ENCODE measurements around the gene CYTH2. TPM values are rescaled to one million over a fixed set of nuclear protein-coding genes. Genes with fewer than 3 reads are reported as not detected.
A peak's percentile ranks its signal among the peaks of the same experiment; 100 is the strongest.
"Not testable (repeated sequence)": the region's sequence is repeated elsewhere in the genome, so short reads cannot be mapped to it uniquely, and the experiment has no call there.

The CYTH2 gene
- total RNA-seq, 1 donor from 2014 or later, result 67.1 TPM

- Mint-ChIP-seq H3K27ac (ENCODE audit: unreplicated experiment) (no peak overlapping the region), H3K9me3 (ENCODE audit: unreplicated experiment) (no peaks in the 10 kb centered on the region), H3K4me3 (ENCODE audit: unreplicated experiment) (peak overlapping the region; percentile 56), H3K4me1 (ENCODE audit: low read depth, unreplicated experiment) (peaks cover 7% of the 10 kb centered on the region), H3K36me3 (ENCODE audit: low read depth, unreplicated experiment) (peaks cover 3% of the 10 kb centered on the region), H3K27me3 (ENCODE audit: low read depth, unreplicated experiment) (no peaks in the 10 kb centered on the region)
- TF ChIP-seq CTCF (IDR thresholded peaks at IDR 0.05; ENCODE audit: insufficient read depth, low read depth, low read length) (no peak), EZH2 (IDR thresholded peaks at IDR 0.05; ENCODE audit: insufficient read depth, low read length) (no peak)
- Histone ChIP-seq H3K4me3 (ENCODE audit: insufficient read depth, low read depth, low read length) (peak overlapping the region; percentile 52), H3K9ac (ENCODE audit: low read length) (no peak overlapping the region), H3K36me3 (ENCODE audit: insufficient read depth, low read length) (no peaks in the 10 kb centered on the region), H2AFZ (ENCODE audit: low read depth, low read length) (peak overlapping the region; percentile 85), H3K27ac (ENCODE audit: low read depth, low read length) (no peak overlapping the region), H4K20me1 (ENCODE audit: insufficient read depth, low read length) (no peaks in the 10 kb centered on the region), H3K27me3 (ENCODE audit: insufficient read depth, low read length) (peaks cover 18% of the 10 kb centered on the region), H3K79me2 (ENCODE audit: insufficient read depth, low read length) (no peaks in the 10 kb centered on the region), H3K4me1 (ENCODE audit: insufficient read depth, low read length) (peaks cover 6% of the 10 kb centered on the region), H3K9me3 (ENCODE audit: insufficient read depth, low read depth, low read length) (no peaks in the 10 kb centered on the region), H3K4me2 (ENCODE audit: low read length) (peak overlapping the region; percentile 93)
- FAIRE-seq, result no peak
- no peak for DNase-seq (ENCODE audit: low read depth)
Observed at GRCh38 chr19:48514123-48514458, 44.9 kb downstream of the CYTH2 start.

- Mint-ChIP-seq H3K4me1 (ENCODE audit: low read depth, unreplicated experiment) (peaks cover 7% of the 10 kb centered on the region), H3K27me3 (ENCODE audit: low read depth, unreplicated experiment) (peaks cover 3% of the 10 kb centered on the region), H3K4me3 (ENCODE audit: unreplicated experiment) (no peak overlapping the region), H3K36me3 (ENCODE audit: low read depth, unreplicated experiment) (no peaks in the 10 kb centered on the region), H3K27ac (ENCODE audit: unreplicated experiment) (no peak overlapping the region), H3K9me3 (ENCODE audit: unreplicated experiment) (no peaks in the 10 kb centered on the region)
- H3K27me3 ChIP-seq (ENCODE audit: insufficient read depth, low read length), result peaks cover 15% of the 10 kb centered on the region
- no peak overlapping the region for H3K27ac ChIP-seq (ENCODE audit: low read depth, low read length)
- TF ChIP-seq EZH2 (IDR thresholded peaks at IDR 0.05; ENCODE audit: insufficient read depth, low read length) (no peak), CTCF (IDR thresholded peaks at IDR 0.05; ENCODE audit: insufficient read depth, low read depth, low read length) (no peak)
- H3K36me3 ChIP-seq (ENCODE audit: insufficient read depth, low read length), result no peaks in the 10 kb centered on the region
- no peak for DNase-seq (ENCODE audit: low read depth)
- peaks cover 6% of the 10 kb centered on the region for H3K4me1 ChIP-seq (ENCODE audit: insufficient read depth, low read length)
- no peaks in the 10 kb centered on the region for H4K20me1 ChIP-seq (ENCODE audit: insufficient read depth, low read length)
- H3K4me2 ChIP-seq (ENCODE audit: low read length), result no peak overlapping the region
- no peak overlapping the region for H2AFZ ChIP-seq (ENCODE audit: low read depth, low read length)
- no peaks in the 10 kb centered on the region for H3K79me2 ChIP-seq (ENCODE audit: insufficient read depth, low read length)
- no peaks in the 10 kb centered on the region for H3K9me3 ChIP-seq (ENCODE audit: insufficient read depth, low read depth, low read length)
- FAIRE-seq, result no peak
- no peak overlapping the region for H3K4me3 ChIP-seq (ENCODE audit: insufficient read depth, low read depth, low read length)
- no peak overlapping the region for H3K9ac ChIP-seq (ENCODE audit: low read length)
Observed at GRCh38 chr19:48516536-48516935, 47.4 kb downstream of the CYTH2 start.

- Histone ChIP-seq H3K4me2 (ENCODE audit: low read length) (no peak overlapping the region), H3K4me1 (ENCODE audit: insufficient read depth, low read length) (peaks cover 4% of the 10 kb centered on the region), H3K4me3 (ENCODE audit: insufficient read depth, low read depth, low read length) (no peak overlapping the region), H4K20me1 (ENCODE audit: insufficient read depth, low read length) (no peaks in the 10 kb centered on the region), H3K36me3 (ENCODE audit: insufficient read depth, low read length) (no peaks in the 10 kb centered on the region), H3K9me3 (ENCODE audit: insufficient read depth, low read depth, low read length) (no peaks in the 10 kb centered on the region), H2AFZ (ENCODE audit: low read depth, low read length) (no peak overlapping the region), H3K79me2 (ENCODE audit: insufficient read depth, low read length) (no peaks in the 10 kb centered on the region), H3K27ac (ENCODE audit: low read depth, low read length) (no peak overlapping the region), H3K9ac (ENCODE audit: low read length) (no peak overlapping the region), H3K27me3 (ENCODE audit: insufficient read depth, low read length) (peaks cover 2% of the 10 kb centered on the region)
- H3K27me3 Mint-ChIP-seq (ENCODE audit: low read depth, unreplicated experiment), result peaks cover 3% of the 10 kb centered on the region
- H3K36me3 Mint-ChIP-seq (ENCODE audit: low read depth, unreplicated experiment), result no peaks in the 10 kb centered on the region
- no peak for TF ChIP-seq EZH2 (IDR thresholded peaks at IDR 0.05; ENCODE audit: insufficient read depth, low read length)
- TF ChIP-seq CTCF (IDR thresholded peaks at IDR 0.05; ENCODE audit: insufficient read depth, low read depth, low read length), result no peak
- DNase-seq (ENCODE audit: low read depth) (no peak), FAIRE-seq (no peak)
- peaks cover 2% of the 10 kb centered on the region for H3K9me3 Mint-ChIP-seq (ENCODE audit: unreplicated experiment)
- no peak overlapping the region for H3K27ac Mint-ChIP-seq (ENCODE audit: unreplicated experiment)
- H3K4me3 Mint-ChIP-seq (ENCODE audit: unreplicated experiment), result no peak overlapping the region
- peaks cover 7% of the 10 kb centered on the region for H3K4me1 Mint-ChIP-seq (ENCODE audit: low read depth, unreplicated experiment)
Observed at GRCh38 chr19:48518207-48518606, 49.0 kb downstream of the CYTH2 start.

DNA sequence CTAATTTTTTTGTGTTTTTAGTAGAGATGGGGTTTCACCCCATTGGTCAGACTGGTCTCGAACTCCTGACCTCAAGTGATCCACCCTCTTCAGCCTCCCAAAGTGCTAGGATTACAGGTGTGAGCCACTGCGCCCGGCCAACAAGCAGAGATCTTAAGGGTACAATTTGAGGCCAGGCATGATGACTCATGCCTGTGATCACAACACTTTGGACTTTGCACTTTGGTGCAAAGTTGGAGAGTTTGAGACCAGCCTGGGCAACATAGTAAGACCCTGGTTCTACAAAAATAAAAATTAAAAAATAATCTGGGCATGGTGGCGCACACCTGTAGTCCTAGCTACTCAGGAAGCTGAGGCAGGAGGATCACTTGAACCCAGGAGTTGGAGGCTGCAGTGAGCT lies 50.3 kb downstream of the CYTH2 start:
- H3K4me1 Mint-ChIP-seq (ENCODE audit: low read depth, unreplicated experiment); FAIRE-seq: not testable (repeated sequence)

More for the DNA sequence above, 50.3 kb downstream of the CYTH2 start:
- not testable (repeated sequence) for H3K36me3 Mint-ChIP-seq (ENCODE audit: low read depth, unreplicated experiment); H3K27me3 ChIP-seq (ENCODE audit: insufficient read depth, low read length); H3K27ac ChIP-seq (ENCODE audit: low read depth, low read length); DNase-seq (ENCODE audit: low read depth); H3K27me3 Mint-ChIP-seq (ENCODE audit: low read depth, unreplicated experiment); H3K4me1 ChIP-seq (ENCODE audit: insufficient read depth, low read length); H3K27ac Mint-ChIP-seq (ENCODE audit: unreplicated experiment); H3K9me3 Mint-ChIP-seq (ENCODE audit: unreplicated experiment); H3K4me3 Mint-ChIP-seq (ENCODE audit: unreplicated experiment); H3K4me3 ChIP-seq (ENCODE audit: insufficient read depth, low read depth, low read length); H3K4me2 ChIP-seq (ENCODE audit: low read length); H3K79me2 ChIP-seq (ENCODE audit: insufficient read depth, low read length); H2AFZ ChIP-seq (ENCODE audit: low read depth, low read length); H3K36me3 ChIP-seq (ENCODE audit: insufficient read depth, low read length); H3K9me3 ChIP-seq (ENCODE audit: insufficient read depth, low read depth, low read length); H4K20me1 ChIP-seq (ENCODE audit: insufficient read depth, low read length); H3K9ac ChIP-seq (ENCODE audit: low read length)

Data from astrocyte (in vitro differentiated cells and primary cell).